HuH-7 (cell line): ENCODE data around the gene ABLIM1.

Source experiments
- DNase-seq: peaks from one replicate; pipeline ENCODE4 v3.0.0; 2011; ENCODE audit warnings: low spot score

Gene ABLIM1

DNA sequence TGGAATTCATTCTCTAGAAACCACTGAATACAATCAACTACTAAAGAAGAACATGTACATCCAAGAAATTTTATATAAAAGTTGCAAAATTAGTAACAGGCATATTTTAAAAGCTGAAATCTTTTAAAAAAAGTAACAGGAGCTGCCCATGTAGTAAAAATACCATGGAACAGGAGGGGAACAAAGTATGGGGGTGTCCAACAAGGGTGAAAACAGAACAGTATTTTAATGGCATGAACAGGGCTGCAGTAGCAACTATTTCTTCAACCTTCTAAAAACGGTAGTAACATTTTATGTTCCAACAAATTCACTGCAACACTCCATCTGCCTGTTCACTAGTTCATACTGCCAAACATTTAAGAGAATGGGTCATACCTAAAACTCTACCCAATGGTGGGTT, 77.0 kb downstream of the ABLIM1 start:
- no peak for DNase-seq

DNA sequence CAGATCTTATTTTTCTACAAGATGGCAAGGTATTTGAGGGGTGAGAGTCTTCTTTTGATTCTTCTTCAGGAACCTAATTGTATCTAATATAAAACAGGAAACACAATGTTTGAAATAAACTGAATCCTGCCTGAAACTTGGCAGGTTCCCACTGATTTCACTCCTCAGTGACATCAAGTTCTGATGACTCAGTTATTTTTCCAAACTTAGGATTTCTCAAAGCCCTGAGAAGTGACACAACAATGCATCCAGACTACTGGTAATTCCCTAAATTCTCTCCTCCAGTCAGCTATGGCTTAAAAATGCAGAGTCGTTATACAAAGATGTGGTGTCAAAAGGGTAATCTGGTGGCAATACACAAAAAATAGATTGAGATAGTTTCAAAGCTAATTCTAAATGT, 80.9 kb downstream of the ABLIM1 start:
- no peak for DNase-seq

DNA sequence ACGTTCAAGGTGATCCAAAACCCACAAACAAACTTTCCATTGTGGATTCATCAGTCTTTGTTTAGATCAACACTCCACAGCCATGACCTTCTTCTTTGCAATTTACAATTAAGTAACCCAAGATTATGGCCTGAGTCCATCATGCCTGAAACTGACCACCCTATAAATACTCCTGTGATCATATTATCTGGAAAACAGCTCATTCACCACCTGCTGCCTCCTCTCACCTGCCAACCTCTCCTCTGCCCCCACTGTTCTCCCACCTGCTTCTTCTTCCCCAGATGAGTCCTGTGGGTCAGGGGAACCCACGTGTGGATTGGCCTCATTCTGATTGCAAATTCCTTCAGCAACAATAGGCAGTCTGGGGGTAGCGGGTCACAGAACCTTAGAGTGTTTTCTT, 81.4 kb downstream of the ABLIM1 start:
- DNase-seq: no peak

GRCh38 chr10:114576132-114576487, 82.0 kb downstream of the ABLIM1 start:
- no peak for DNase-seq

DNA sequence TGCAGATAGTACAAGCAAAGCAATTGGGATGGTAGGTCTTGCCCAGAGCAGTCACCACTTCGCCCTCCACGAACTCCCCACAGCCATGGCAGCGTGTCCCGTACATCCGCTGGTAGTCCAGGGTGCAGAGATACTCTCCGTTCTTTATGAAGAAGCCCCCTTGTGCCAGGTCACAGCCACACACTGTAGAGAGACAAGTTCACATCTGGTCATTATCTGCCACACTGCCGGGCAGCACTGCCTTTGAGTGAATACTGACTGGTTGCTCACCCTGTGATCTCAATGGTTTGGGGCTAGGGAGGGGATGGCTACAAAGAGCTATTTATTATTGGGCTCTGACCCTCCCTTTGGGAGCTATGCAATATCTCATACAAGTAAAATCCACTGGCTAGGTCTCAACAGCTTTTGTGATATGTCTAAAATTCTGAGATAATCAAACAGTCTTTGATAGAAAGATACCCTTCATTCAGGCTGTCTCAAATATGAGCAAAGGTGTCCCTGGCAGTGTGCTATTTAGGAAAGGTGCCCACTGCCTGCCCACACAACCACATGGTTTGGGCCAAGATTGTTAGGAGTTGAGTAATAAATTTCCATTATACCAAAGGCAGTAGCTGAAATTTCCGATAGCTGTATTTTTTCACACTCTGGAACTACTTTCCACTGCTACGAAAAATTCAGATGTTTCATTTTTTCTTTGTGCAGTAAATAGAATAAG, 82.5 kb downstream of the ABLIM1 start:
- DNase-seq: no peak

- DNase-seq: no peak
Observed at GRCh38 chr10:114573330-114574045, 84.6 kb downstream of the ABLIM1 start.

DNA sequence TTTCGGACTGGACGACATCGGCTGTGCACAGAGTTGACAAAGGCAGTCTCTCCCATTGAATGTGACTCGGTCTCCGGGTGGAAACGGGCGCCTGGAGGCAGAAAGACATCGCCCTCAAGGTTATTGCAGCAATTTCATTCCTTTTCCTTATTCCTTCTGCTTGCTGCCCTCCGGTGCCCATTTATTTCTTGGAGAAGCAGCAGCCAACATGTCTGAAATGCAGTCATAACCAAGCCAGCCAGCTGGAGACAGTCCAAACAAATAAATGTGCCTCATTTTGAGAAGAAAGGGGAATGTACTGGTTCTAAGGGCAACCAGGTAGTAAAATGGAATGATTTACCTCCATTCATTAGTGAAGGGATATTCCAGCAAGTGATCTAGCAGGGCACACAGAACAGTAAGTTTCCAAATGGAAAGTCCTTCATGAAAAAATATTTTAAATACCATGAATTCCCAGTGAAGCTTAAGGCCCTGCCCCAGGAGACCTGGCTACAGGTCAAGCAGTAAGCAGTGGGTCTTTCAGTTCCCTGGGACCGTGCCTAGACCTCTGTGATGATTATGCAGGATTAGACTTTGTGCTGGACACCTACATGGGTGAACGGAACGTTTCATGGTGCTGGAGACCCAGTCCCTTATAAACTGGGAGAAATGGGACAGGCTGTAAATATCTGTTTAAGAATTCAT, 86.6 kb downstream of the ABLIM1 start:
- no peak for DNase-seq

GRCh38 chr10:114566064-114566463, 92.0 kb downstream of the ABLIM1 start:
- no peak for DNase-seq

DNA sequence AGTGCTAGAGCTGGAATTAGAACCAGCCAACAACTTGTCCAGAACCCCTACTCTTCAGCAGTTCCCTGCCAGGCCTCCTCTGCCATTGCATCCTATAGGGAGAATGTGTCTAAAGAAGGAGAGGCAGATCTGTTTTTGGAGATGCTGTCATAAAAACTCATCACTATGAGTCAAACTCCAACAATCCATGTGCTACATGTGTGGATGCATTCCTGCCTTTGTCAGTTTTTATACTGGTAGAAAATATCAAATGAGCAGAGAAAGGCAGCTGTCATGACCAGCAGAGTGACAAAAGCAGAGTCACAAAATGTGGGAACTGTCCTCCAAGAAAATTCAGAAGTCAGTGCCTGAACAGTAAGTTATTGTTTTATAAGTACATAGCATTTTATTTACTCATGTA, 93.0 kb downstream of the ABLIM1 start:
- no peak for DNase-seq

DNA sequence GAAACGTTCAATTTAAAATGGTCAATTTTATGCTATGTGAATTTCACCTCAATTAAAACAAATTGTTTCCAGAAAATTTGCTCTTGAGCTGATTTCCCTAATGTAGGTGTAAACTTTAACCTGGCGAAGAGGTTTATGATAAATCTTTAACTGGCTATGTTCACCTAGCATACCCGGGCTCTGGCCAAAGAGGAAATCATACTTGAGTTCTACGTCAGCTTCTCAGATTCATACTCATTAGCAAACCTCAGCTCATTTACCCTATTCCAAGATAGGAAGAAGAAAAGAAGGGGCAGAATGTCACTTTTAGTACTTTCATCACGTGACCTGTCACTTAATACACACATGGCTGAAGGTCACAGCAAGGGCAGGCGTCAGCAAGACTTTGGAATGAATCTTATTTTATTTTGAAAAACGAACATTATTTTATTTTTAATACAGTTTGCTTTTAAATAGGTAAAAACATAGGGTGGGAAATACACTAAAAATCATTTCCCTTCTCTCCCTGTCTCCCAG, 97.0 kb downstream of the ABLIM1 start:
- no peak for DNase-seq

- DNase-seq: no peak
Observed at GRCh38 chr10:114560144-114560543, 97.9 kb downstream of the ABLIM1 start.

GRCh38 chr10:114559636-114560035, 98.4 kb downstream of the ABLIM1 start:
- DNase-seq: no peak

DNA sequence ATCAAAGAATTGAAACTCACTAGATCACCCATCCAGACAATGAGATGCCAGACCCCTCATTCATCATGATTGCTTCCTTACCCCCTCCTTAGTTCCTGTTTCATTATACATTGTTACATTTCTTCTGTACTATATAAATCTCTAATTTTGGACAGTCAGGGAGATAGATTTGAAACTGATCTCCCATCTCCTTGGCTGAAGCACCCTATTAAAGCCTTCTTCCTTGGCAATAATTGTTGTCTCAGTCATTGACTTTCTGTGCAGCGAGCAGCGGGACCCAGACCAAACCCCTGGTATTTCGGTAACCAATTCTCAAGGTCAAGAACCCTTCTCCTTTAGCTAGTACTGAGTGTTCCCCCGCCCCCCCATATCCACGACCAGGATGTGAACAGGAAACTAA, 100.2 kb downstream of the ABLIM1 start:
- DNase-seq: no peak

DNA sequence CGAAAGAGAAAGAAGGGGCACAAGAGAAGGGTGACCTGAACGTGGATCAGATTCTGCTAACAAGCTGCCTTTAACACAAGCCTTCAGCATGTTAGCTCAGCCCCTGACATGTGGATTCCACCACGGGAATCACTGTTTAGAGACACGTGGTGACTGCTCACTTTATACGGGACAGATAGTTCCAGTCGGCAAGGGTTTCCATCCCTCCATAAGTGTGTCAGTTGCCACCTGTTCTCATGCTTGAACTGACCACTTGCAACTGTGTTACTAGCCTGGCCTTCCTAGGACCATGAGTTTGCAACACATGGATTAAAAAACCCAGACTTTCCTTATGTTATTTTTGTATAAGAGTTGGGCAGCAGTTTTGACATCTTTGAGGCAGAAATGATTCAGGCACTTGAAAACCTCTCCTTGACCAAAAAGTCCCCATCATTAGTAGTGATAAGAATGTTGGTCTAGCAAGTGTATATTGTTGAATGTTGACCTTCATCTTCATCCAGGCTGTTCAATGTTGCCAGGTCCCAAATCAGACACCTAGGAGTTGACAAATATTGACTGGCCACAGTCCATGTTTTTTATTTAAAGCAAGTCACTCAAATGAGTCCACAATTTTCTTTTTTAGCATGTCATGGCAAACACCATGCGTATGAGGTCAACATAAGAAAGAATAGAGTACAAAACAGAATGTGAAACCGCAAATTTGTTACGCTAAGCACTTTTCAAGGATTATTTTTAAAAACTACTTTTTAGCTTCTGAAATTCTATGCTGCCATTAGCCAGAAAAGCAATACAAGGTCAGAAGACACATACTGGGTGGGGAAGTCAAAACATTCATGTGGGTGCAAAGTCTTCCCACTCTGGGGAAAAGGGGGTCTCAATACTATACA, 101.6 kb downstream of the ABLIM1 start:
- DNase-seq: no peak

DNA sequence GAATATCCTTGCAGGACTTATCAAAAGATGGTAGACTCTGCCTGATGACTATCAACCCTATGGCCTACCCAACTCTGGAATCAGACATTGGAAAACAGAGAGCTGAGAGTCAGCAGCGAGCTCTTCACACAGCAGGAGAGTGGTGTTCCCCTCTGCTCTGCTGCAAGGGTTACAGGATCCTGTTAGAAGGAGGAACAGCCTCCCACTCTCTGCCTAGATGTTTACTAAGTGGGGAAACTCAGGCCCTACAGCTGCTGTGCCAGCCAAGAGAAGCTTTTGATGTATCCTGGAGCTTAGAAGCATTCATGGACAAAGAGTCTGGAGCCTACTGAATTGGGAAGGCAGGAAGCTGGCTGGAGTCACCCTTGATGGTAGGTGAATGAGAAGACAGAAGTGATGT, 104.6 kb downstream of the ABLIM1 start:
- DNase-seq: no peak

DNA sequence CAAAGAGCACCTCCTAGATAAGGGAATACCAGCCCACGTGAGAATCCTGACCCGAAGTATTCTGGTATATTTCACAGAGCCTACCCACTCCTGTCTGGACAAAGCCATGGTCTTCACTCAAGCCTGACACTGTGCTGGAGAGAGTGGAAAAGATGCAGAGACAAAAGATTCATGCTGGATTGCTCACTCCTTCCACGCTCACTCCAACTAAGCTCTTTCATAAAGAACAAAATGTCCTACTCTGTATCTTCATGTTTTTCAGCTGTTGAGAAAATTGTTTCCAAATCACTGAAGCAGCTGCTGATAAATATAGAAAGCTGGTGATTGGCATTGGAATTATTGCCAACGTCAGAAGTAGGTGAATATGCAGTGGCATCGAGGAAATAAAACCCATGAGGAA, 106.0 kb downstream of the ABLIM1 start:
- no peak for DNase-seq

GRCh38 chr10:114551636-114551972, 106.5 kb downstream of the ABLIM1 start:
- DNase-seq: no peak

DNA sequence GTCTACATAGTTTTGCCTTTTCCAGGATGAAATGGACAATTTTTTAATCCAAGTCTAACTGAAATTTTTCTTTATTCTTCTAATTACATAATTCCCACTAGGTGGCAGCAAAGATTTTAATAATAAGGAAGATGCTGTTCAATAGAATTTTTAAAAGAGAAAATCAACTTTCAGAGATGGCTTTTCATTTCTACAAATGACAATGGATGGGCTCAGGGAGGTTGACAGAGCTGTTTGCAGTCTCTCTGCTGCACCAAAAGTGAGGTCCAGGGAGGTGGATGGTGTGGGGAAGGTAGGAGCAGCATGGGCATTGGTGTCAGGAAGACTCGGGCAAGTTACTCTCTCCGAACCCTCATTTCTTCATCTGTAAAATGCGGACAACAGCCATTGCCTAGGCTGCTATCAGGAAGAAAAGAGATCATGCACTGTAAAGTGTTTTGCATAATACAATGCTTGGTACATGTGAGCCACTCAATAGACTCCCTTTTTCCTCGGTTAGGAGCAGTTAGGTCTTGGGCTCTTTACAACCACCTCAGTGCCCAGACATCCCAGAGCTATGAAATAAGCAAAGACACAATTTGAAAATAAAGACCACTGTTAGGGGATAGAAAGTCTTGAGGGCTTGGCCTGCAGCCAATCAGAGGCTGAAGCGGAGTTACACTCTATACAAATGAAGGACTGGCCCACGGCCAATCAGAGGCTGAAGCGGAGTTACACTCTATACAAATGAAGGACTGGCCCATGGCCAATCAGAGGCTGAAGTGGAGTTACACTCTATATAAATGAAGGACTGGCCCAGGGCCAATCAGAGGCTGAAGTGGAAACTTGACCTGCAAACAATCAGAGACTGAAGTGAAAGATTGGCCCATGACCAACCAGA, 107.1 kb downstream of the ABLIM1 start:
- peak; percentile 14 for DNase-seq

DNA sequence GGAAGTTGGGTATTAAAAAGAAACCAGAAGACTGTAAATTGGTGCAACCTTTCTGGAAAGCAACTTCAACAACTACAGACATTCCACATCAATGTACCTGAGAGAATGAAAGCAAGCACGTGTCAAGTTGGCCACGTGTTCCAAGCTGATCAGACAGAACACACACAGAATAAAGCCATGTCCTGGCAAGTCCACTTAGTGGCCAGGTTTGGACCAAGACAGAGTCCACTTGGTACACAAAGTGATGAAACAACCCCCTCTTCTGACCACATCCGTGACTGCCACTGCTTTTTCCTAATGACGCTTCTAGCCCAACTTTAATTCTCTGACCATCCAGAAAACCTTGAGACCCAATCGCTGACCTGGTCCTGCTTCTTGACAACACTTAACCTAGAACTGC, 109.4 kb downstream of the ABLIM1 start:
- DNase-seq: peak; percentile 24

- no peak for DNase-seq
Observed at GRCh38 chr10:114547514-114547913, 110.6 kb downstream of the ABLIM1 start.

- DNase-seq: no peak
Observed at GRCh38 chr10:114547056-114547455, 111.0 kb downstream of the ABLIM1 start.
